HepG2 (cell line): ENCODE results near the gene SSH3. TPM values are rescaled to one million over a fixed set of nuclear protein-coding genes. Genes with fewer than 3 reads are reported as not detected.

Experiments used
- ARNT2 ChIP-seq: sonication (generic); formaldehyde crosslinking; IDR thresholded peaks from 2 replicates; pipeline ENCODE4 v1.8.0; 2022; ENCODE audit warnings: mild to moderate bottlenecking, low read depth, missing genetic modification reagents, moderate library complexity
- DPF2 ChIP-seq: sonication (generic); formaldehyde crosslinking; IDR thresholded peaks from 2 replicates; pipeline ENCODE4 v1.4.0; 2020; ENCODE audit warnings: mild to moderate bottlenecking, low read depth, missing genetic modification reagents, borderline replicate concordance
- FOSL2 ChIP-seq: sonication (generic); formaldehyde crosslinking; IDR thresholded peaks from 2 replicates; pipeline ENCODE4 v1.4.0; 2020; ENCODE audit warnings: missing genetic modification reagents
- MTF2 ChIP-seq: sonication (generic); formaldehyde crosslinking; IDR thresholded peaks from 2 replicates; pipeline ENCODE4 v1.5.0; 2020; ENCODE audit warnings: missing genetic modification reagents, borderline replicate concordance
- NFIB ChIP-seq: sonication (generic); formaldehyde crosslinking; IDR thresholded peaks from 2 replicates; pipeline ENCODE4 v1.9.0; 2021; ENCODE audit warnings: missing genetic modification reagents, mild to moderate bottlenecking, borderline replicate concordance
- NFKBIZ ChIP-seq: IDR thresholded peaks from 2 replicates; pipeline ENCODE4 v1.6.1; 2018; ENCODE audit warnings: missing genetic modification reagents, missing compliant biosample characterization
- NONO ChIP-seq, 2 experiments: fragments of 450-650 bp in 1 of 2; sonication (generic) in 1 of 2; formaldehyde crosslinking in 1 of 2; IDR thresholded peaks in 1 of 2; conservative IDR thresholded peaks in 1 of 2; 2 replicates each; pipeline versions ENCODE4 v1.6.1 to v1.8.0; 2017 to 2022; ENCODE audit warnings: mild to moderate bottlenecking in 1 of 2, missing genetic modification reagents in 1 of 2, moderate library complexity in 1 of 2
- RAD51 ChIP-seq: fragments of 450-650 bp; IDR thresholded peaks from 2 replicates; pipeline ENCODE4 v1.6.1; 2016; ENCODE audit warnings: borderline replicate concordance
- REPIN1 ChIP-seq: sonication (generic); formaldehyde crosslinking; IDR thresholded peaks from 2 replicates; pipeline ENCODE4 v1.8.0; 2022; ENCODE audit warnings: missing genetic modification reagents, low read depth, mild to moderate bottlenecking, borderline replicate concordance
- SATB2 ChIP-seq: sonication (generic); formaldehyde crosslinking; IDR thresholded peaks from 2 replicates; pipeline ENCODE4 v1.5.0; 2020; ENCODE audit warnings: missing genetic modification reagents
- SIN3B ChIP-seq: fragments of 150-350 bp; IDR thresholded peaks from 2 replicates; pipeline ENCODE4 v1.6.1; 2014; ENCODE audit warnings: low read length
- SNAI1 ChIP-seq: sonication (generic); formaldehyde crosslinking; IDR thresholded peaks from 2 replicates; pipeline ENCODE4 v1.5.0; 2020; ENCODE audit warnings: mild to moderate bottlenecking, missing genetic modification reagents, borderline replicate concordance
- SOX6 ChIP-seq, 2 experiments: fragments of 450-650 bp in 1 of 2; sonication (generic) in 1 of 2; formaldehyde crosslinking in 1 of 2; IDR thresholded peaks; 2 replicates each; pipeline versions ENCODE4 v1.4.0 to v1.6.1; 2017 to 2020; ENCODE audit warnings: antibody characterized with exemption in 1 of 2, mild to moderate bottlenecking in 1 of 2, missing genetic modification reagents in 1 of 2
- SYNCRIP ChIP-seq: fragments of 200-400 bp; formaldehyde crosslinking; IDR thresholded peaks from 2 replicates; pipeline ENCODE4 v1.6.1; 2018; ENCODE audit warnings: mild to moderate bottlenecking, low read depth, low read length; ENCODE audit not compliant: insufficient read depth
- TRIM24 ChIP-seq: sonication (generic); formaldehyde crosslinking; IDR thresholded peaks from 2 replicates; pipeline ENCODE4 v1.8.0; 2022; ENCODE audit warnings: mild to moderate bottlenecking, missing genetic modification reagents
- WIZ ChIP-seq: sonication (generic); formaldehyde crosslinking; IDR thresholded peaks from 2 replicates; pipeline ENCODE4 v1.5.1; 2020; ENCODE audit warnings: mild to moderate bottlenecking, missing genetic modification reagents
- ZC3H4 ChIP-seq: sonication (generic); formaldehyde crosslinking; IDR thresholded peaks from 2 replicates; pipeline ENCODE4 v1.4.0; 2020; ENCODE audit warnings: missing genetic modification reagents, borderline replicate concordance
- ZNF557 ChIP-seq: sonication (generic); formaldehyde crosslinking; IDR thresholded peaks from 2 replicates; pipeline ENCODE4 v1.4.0; 2020; ENCODE audit warnings: missing genetic modification reagents
- ZNF572 ChIP-seq: sonication (generic); formaldehyde crosslinking; IDR thresholded peaks from 2 replicates; pipeline ENCODE4 v1.5.1; 2020; ENCODE audit warnings: mild to moderate bottlenecking, missing genetic modification reagents
- polyA plus RNA-seq, 8 experiments: library from polyadenylated mRNA; depleted of rRNA in 3 of 8; stranded (reverse) in 7 of 8; unstranded in 1 of 8; fragments of >200 nt; fragmentation: Illumina TruSeq in 4 of 8; extraction: Trizol in 4 of 8; gene quantifications; 2 replicates each; pipeline versions ENCODE4 v1.2.1 to v1.2.3, GENCODE V29; 2011 to 2016; ENCODE audit warnings: low read depth in 4 of 8, missing spikeins in 1 of 8, mixed read lengths in 1 of 8; ENCODE audit not compliant: insufficient read depth in 1 of 8
- total RNA-seq, 5 experiments: library from RNA; depleted of rRNA; stranded (reverse); fragments of >200 nt; fragmentation: Illumina TruSeq; extraction: Trizol; gene quantifications; 2 replicates each; pipeline ENCODE4 v1.2.3, GENCODE V29; 2016; ENCODE audit warnings: low read depth in 1 of 5
- TF ChIP-seq, protein P1 (sequence below): sonication (generic); formaldehyde crosslinking; IDR thresholded peaks from 2 replicates; pipeline ENCODE4 v1.4.0; 2020; ENCODE audit warnings: missing genetic modification reagents; ENCODE audit errors: not compliant biosample characterization
- TF ChIP-seq, protein P2 (sequence below): IDR thresholded peaks from 2 replicates; pipeline ENCODE4 v1.6.1; 2016; ENCODE audit warnings: low read depth, missing genetic modification reagents, missing compliant biosample characterization
- TF ChIP-seq, protein P3 (sequence below): sonication (generic); formaldehyde crosslinking; IDR thresholded peaks from 2 replicates; pipeline ENCODE4 v1.5.1; 2020; ENCODE audit warnings: missing genetic modification reagents, mild to moderate bottlenecking, borderline replicate concordance

Gene SSH3
- total and polyA plus RNA-seq, 2 of the 13 experiments (the other 11 are each of a cell fraction or from before 2014, with no cell fraction given) = 12.4 to 18.8 TPM

DNA sequence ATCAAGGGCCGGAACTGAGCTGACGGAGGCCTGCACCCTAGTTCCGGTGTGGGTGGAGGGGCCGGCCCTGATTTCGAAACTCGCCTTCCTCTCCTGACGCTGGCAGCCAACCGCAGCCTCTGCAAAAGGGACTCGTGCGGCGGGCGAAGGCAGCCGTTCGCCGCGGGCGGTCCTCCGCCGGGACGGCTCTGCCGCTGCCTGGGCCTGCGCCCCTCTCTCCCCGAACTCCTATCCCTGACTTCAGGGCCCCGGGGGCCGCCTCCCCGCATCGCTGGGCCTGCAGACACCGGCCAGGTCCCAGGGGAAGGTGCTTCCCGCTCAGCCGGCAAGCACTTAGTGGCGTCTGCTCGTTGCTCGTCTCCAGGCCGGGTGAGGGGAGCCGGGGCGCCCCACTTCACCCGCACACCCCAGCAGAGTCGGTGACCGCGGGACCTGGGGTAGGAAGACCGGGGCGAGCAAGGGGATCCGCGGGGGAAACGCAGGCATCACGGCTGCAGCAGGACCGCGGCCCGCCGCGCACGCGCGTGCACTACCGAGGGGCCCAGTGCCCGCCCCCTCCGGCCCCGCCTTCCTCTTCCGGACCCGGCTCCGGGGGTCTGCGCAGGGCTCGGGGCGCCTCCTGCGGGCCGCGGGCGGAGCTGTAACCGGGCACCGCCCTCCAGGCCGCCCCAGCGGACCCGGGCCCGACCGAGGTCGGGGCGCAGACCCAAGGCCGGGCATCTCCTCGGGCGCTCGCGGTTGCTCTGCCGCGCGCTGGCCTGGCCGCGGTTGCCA, 14.7 kb upstream of the SSH3 start (continued):
- TF ChIP-seq, protein P1, sequence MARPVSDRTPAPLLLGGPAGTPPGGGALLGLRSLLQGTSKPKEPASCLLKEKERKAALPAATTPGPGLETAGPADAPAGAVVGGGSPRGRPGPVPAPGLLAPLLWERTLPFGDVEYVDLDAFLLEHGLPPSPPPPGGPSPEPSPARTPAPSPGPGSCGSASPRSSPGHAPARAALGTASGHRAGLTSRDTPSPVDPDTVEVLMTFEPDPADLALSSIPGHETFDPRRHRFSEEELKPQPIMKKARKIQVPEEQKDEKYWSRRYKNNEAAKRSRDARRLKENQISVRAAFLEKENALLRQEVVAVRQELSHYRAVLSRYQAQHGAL (CRISPR knock-in tag) = peak; percentile 77
- TF ChIP-seq NFIB (no peak), NONO (IDR thresholded peaks at IDR 0.05) (no peak), NONO (CRISPR knock-in tag; conservative IDR thresholded peaks at IDR 0.05) (peak; percentile 86), TRIM24 (CRISPR knock-in tag) (no peak), MTF2 (0 out of 2 replicates have a peak, but pooled peaks have one; percentile 76), ZNF557 (peak; percentile 80; the same call in 1 of the 2 replicates), SATB2 (CRISPR knock-in tag) (no peak), NFKBIZ (no peak), SIN3B (0 out of 2 replicates have a peak, but pooled peaks have one; percentile 20), ZC3H4 (CRISPR knock-in tag) (no peak; the same call in 1 of the 2 replicates), RAD51 (no peak), FOSL2 (CRISPR knock-in tag) (no peak; the same call in 1 of the 2 replicates), ARNT2 (CRISPR knock-in tag) (peak; percentile 75; the same call in 1 of the 2 replicates), SOX6 (IDR thresholded peaks at IDR 0.05) (no peak), SOX6 (CRISPR knock-in tag; IDR thresholded peaks at IDR 0.05) (no peak; the same call in 1 of the 2 replicates), WIZ (no peak), DPF2 (CRISPR knock-in tag) (peak; percentile 53; the same call in 1 of the 2 replicates), REPIN1 (CRISPR knock-in tag) (no peak; the same call in none of the 2 replicates), SNAI1 (CRISPR knock-in tag) (no peak), SYNCRIP (no peak), ZNF572 (0 out of 2 replicates have a peak, but pooled peaks have one; percentile 59)
- TF ChIP-seq, protein P2, sequence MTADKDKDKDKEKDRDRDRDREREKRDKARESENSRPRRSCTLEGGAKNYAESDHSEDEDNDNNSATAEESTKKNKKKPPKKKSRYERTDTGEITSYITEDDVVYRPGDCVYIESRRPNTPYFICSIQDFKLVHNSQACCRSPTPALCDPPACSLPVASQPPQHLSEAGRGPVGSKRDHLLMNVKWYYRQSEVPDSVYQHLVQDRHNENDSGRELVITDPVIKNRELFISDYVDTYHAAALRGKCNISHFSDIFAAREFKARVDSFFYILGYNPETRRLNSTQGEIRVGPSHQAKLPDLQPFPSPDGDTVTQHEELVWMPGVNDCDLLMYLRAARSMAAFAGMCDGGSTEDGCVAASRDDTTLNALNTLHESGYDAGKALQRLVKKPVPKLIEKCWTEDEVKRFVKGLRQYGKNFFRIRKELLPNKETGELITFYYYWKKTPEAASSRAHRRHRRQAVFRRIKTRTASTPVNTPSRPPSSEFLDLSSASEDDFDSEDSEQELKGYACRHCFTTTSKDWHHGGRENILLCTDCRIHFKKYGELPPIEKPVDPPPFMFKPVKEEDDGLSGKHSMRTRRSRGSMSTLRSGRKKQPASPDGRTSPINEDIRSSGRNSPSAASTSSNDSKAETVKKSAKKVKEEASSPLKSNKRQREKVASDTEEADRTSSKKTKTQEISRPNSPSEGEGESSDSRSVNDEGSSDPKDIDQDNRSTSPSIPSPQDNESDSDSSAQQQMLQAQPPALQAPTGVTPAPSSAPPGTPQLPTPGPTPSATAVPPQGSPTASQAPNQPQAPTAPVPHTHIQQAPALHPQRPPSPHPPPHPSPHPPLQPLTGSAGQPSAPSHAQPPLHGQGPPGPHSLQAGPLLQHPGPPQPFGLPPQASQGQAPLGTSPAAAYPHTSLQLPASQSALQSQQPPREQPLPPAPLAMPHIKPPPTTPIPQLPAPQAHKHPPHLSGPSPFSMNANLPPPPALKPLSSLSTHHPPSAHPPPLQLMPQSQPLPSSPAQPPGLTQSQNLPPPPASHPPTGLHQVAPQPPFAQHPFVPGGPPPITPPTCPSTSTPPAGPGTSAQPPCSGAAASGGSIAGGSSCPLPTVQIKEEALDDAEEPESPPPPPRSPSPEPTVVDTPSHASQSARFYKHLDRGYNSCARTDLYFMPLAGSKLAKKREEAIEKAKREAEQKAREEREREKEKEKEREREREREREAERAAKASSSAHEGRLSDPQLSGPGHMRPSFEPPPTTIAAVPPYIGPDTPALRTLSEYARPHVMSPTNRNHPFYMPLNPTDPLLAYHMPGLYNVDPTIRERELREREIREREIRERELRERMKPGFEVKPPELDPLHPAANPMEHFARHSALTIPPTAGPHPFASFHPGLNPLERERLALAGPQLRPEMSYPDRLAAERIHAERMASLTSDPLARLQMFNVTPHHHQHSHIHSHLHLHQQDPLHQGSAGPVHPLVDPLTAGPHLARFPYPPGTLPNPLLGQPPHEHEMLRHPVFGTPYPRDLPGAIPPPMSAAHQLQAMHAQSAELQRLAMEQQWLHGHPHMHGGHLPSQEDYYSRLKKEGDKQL = no peak
- TF ChIP-seq, protein P3, sequence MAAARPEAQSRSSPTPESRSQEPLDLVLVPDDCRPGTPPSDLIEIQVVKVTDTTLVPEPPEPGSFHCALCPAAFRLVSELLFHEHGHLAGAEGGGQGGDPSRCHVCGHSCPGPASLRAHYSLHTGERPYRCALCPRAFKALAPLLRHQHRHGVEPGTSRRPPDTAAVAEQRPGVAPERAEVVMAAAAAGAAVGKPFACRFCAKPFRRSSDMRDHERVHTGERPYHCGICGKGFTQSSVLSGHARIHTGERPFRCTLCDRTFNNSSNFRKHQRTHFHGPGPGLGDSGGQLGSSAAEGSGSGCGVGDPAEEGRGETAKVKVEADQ (CRISPR knock-in tag) = peak; percentile 68
